ENCODE data around the gene PLCD1.

DNA sequence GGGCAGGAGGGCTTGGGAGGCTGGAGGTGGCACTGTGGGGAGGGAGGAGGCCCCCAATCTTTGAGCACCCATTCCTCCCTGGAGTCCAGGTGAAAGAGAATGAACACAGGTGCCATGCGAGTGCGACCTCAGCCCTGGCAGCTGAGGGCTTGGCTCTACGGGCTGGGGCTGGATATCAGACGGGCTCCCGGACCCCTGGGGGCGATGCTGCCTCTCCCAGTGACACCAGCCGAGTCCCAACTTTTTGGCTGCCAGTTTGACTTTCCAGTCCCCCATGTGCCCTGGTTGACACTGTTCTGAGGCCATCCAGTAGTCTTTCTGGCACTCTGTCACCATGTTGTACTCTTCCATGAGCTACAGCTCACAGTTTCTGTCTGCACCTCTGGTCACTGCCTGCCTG, 37.6 kb downstream of the PLCD1 start:
- TF ChIP-seq RAD21 (IDR thresholded peaks at IDR 0.05; ENCODE audit: low read length) (no peak), YY1 (IDR thresholded peaks at IDR 0.05; ENCODE audit: low read depth) (no peak)
- TF ChIP-seq, protein P1, sequence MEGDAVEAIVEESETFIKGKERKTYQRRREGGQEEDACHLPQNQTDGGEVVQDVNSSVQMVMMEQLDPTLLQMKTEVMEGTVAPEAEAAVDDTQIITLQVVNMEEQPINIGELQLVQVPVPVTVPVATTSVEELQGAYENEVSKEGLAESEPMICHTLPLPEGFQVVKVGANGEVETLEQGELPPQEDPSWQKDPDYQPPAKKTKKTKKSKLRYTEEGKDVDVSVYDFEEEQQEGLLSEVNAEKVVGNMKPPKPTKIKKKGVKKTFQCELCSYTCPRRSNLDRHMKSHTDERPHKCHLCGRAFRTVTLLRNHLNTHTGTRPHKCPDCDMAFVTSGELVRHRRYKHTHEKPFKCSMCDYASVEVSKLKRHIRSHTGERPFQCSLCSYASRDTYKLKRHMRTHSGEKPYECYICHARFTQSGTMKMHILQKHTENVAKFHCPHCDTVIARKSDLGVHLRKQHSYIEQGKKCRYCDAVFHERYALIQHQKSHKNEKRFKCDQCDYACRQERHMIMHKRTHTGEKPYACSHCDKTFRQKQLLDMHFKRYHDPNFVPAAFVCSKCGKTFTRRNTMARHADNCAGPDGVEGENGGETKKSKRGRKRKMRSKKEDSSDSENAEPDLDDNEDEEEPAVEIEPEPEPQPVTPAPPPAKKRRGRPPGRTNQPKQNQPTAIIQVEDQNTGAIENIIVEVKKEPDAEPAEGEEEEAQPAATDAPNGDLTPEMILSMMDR (IDR thresholded peaks at IDR 0.05) = no peak
